Measurements from ENCODE around the gene F12.

The F12 gene

GRCh38 chr5:177409043-177409801 is at the start of gene F12:
Gene F12 (minus strand): TSS chr5:177409564. CDS start chr5:177409527, 37 bp downstream.
- no peak for DNase-seq

- DNase-seq: no peak
These were observed 49.6 kb upstream of the F12 start for GRCh38 chr5:177458912-177459350.

- no peak for DNase-seq
These were observed 48.7 kb upstream of the F12 start for GRCh38 chr5:177457852-177458681.

GRCh38 chr5:177456976-177457851 is 47.9 kb upstream of the F12 start:
- no peak for DNase-seq

GRCh38 chr5:177456591-177456964 is 47.2 kb upstream of the F12 start:
- DNase-seq: no peak

- DNase-seq: peak; percentile 88 to 97 (median 94)
These were observed 46.6 kb upstream of the F12 start for GRCh38 chr5:177455661-177456590.

GRCh38 chr5:177455036-177455660 is 45.8 kb upstream of the F12 start:
- peak; percentile 80 to 93 (median 87) for DNase-seq

GRCh38 chr5:177454397-177455035 is 45.2 kb upstream of the F12 start:
- DNase-seq: peak; percentile 86 to 93 (median 90)

GRCh38 chr5:177453852-177454396 is 44.6 kb upstream of the F12 start:
- no peak for DNase-seq

- DNase-seq: no peak
These were observed 43.6 kb upstream of the F12 start for GRCh38 chr5:177452688-177453638.

- no peak for DNase-seq
These were observed 41.5 kb upstream of the F12 start for GRCh38 chr5:177450667-177451424.

GRCh38 chr5:177449140-177450061 is 40.0 kb upstream of the F12 start:
- DNase-seq: no peak

GRCh38 chr5:177448244-177448950 is 39.0 kb upstream of the F12 start:
- no peak for DNase-seq

- DNase-seq: no peak
These were observed 38.4 kb upstream of the F12 start for GRCh38 chr5:177447611-177448243.

- DNase-seq: peak in 3 of 4 experiments; percentile 34 to 70 (median 65)
These were observed 37.8 kb upstream of the F12 start for GRCh38 chr5:177447066-177447610.
